ENCODE results near the gene CNBD2.

DNA sequence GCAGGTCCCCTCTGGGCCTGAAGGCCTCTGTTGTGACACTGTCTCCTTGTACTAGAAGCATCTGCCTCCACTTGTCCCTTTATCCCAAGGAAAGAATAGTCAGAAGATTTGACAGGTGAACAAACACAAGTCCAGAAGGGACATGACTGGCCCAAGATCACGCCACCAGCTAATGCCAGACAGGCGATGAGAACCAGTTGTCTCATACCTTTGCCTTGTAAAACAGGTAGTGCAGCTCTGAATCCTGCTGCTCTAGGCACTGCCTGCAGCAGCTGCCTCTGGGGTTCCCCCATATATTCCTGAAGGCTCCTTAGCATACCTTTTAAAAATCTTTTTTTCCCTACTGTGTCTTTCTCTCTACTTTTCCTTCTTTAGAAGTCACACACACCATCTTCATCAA lies 39.1 kb upstream of the CNBD2 start:
- TF ChIP-seq, protein P1, sequence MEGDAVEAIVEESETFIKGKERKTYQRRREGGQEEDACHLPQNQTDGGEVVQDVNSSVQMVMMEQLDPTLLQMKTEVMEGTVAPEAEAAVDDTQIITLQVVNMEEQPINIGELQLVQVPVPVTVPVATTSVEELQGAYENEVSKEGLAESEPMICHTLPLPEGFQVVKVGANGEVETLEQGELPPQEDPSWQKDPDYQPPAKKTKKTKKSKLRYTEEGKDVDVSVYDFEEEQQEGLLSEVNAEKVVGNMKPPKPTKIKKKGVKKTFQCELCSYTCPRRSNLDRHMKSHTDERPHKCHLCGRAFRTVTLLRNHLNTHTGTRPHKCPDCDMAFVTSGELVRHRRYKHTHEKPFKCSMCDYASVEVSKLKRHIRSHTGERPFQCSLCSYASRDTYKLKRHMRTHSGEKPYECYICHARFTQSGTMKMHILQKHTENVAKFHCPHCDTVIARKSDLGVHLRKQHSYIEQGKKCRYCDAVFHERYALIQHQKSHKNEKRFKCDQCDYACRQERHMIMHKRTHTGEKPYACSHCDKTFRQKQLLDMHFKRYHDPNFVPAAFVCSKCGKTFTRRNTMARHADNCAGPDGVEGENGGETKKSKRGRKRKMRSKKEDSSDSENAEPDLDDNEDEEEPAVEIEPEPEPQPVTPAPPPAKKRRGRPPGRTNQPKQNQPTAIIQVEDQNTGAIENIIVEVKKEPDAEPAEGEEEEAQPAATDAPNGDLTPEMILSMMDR (IDR thresholded peaks at IDR 0.05), result no peak
- no peak for TF ChIP-seq POLR2A (IDR thresholded peaks at IDR 0.05)

Measured in adrenal gland (tissue), 5 donors.